Keratinocyte (primary cell): ENCODE data around the gene ZSCAN16. TPM values are rescaled to one million over a fixed set of nuclear protein-coding genes. Genes with fewer than 3 reads are reported as not detected.

Source experiments
- DNase-seq: peaks from one replicate; pipeline ENCODE4 v3.0.0-alpha.2; 2011; ENCODE audit warnings: low read depth, missing footprints, low spot score
- FAIRE-seq: peaks from 2 replicates; lab custom pipeline; 2011; peaks lifted over from hg19 to GRCh38; lab: Jason Lieb, UNC
- H2AFZ ChIP-seq: 2 replicates; pipeline ENCODE4 v1.6.0; 2012; ENCODE audit warnings: low read length, control low read depth, inconsistent platforms; ENCODE audit not compliant: control insufficient read depth
- H3K27ac ChIP-seq: 2 replicates; pipeline ENCODE4 v1.5.1; 2011; ENCODE audit warnings: low read length; ENCODE audit not compliant: control insufficient read depth, insufficient read depth
- H3K27me3 ChIP-seq: 3 replicates; pipeline ENCODE4 v1.6.0; 2011; ENCODE audit warnings: low read length; ENCODE audit not compliant: control insufficient read depth, insufficient read depth; ENCODE audit errors: extremely low read depth
- H3K36me3 ChIP-seq, 2 experiments: 2 replicates in 1 of 2; 3 replicates in 1 of 2; pipeline ENCODE4 v1.5.1; 2011; ENCODE audit warnings: low read length in 2 of 2, mild to moderate bottlenecking in 1 of 2; ENCODE audit not compliant: control insufficient read depth in 2 of 2, insufficient read depth in 2 of 2; ENCODE audit errors: extremely low read depth in 1 of 2
- H3K4me1 ChIP-seq: 3 replicates; pipeline ENCODE4 v1.5.1; 2011; ENCODE audit warnings: low read length; ENCODE audit not compliant: control insufficient read depth, insufficient read depth; ENCODE audit errors: extremely low read depth
- H3K4me2 ChIP-seq: 3 replicates; pipeline ENCODE4 v1.6.0; 2011; ENCODE audit warnings: low read depth, low read length; ENCODE audit not compliant: control insufficient read depth, insufficient read depth; ENCODE audit errors: extremely low read depth
- H3K4me3 ChIP-seq, 3 experiments: fragments of 200-600 bp in 1 of 3; sonication (generic) in 1 of 3; 2 replicates in 2 of 3; 3 replicates in 1 of 3; pipeline ENCODE4 v1.5.1; 2011 to 2016; ENCODE audit warnings: low read length in 3 of 3, mild to moderate bottlenecking in 3 of 3, control low read depth in 2 of 3, inconsistent platforms in 1 of 3, low read depth in 1 of 3, mixed read lengths in 1 of 3, mixed run types in 1 of 3, moderate library complexity in 1 of 3; ENCODE audit not compliant: control insufficient read depth in 2 of 3, insufficient read depth in 2 of 3; ENCODE audit errors: extremely low read depth in 1 of 3
- H3K79me2 ChIP-seq: 2 replicates; pipeline ENCODE4 v1.6.0; 2012; ENCODE audit warnings: low read length; ENCODE audit not compliant: control insufficient read depth, insufficient read depth
- H3K9ac ChIP-seq: 3 replicates; pipeline ENCODE4 v1.6.0; 2011; ENCODE audit warnings: low read length; ENCODE audit not compliant: control insufficient read depth, insufficient read depth; ENCODE audit errors: extremely low read depth
- H3K9me1 ChIP-seq: 3 replicates; pipeline ENCODE4 v1.6.0; 2011; ENCODE audit warnings: low read length; ENCODE audit not compliant: control insufficient read depth, insufficient read depth; ENCODE audit errors: extremely low read depth
- H3K9me3 ChIP-seq: 2 replicates; pipeline ENCODE4 v1.5.1; 2012; ENCODE audit warnings: low read depth, low read length; ENCODE audit not compliant: control insufficient read depth
- H4K20me1 ChIP-seq: 3 replicates; pipeline ENCODE4 v1.6.0; 2011; ENCODE audit warnings: low read length; ENCODE audit not compliant: control insufficient read depth, insufficient read depth; ENCODE audit errors: extremely low read depth
- CTCF ChIP-seq, 3 experiments: IDR thresholded peaks in 1 of 3; conservative IDR thresholded peaks in 1 of 3; optimal IDR thresholded peaks in 1 of 3; 2 replicates in 2 of 3; 3 replicates in 1 of 3; pipeline versions ENCODE3 to v1.5.1; 2011; ENCODE audit warnings: low read length in 3 of 3, mild to moderate bottlenecking in 3 of 3, moderate library complexity in 2 of 3, control low read depth in 1 of 3, inconsistent platforms in 1 of 3; ENCODE audit not compliant: insufficient read depth in 2 of 3; ENCODE audit errors: extremely low read depth in 1 of 3
- EZH2 ChIP-seq: IDR thresholded peaks from one replicate; pipeline ENCODE4 v1.6.1; 2012; ENCODE audit warnings: inconsistent platforms, mild to moderate bottlenecking, low read length, moderate library complexity
- dilution Hi-C: fragments of 300-500 bp; cut with MboI; formaldehyde crosslinking; loops from one replicate; pipeline ENCODE4 v1.7.0; 2020; ENCODE audit warnings: low sequenced_read_pairs; ENCODE audit not compliant: extremely low pct_ligation_motif_present
- polyA plus RNA-seq, 5 experiments: library from polyadenylated mRNA; depleted of rRNA in 3 of 5; stranded (reverse) in 3 of 5; stranded (forward) in 1 of 5; unstranded in 1 of 5; fragments of >200 nt; gene quantifications; 1 replicate in 1 of 5; 2 replicates in 3 of 5; 3 replicates in 1 of 5; pipeline versions ENCODE4 v1.2.1 to v1.2.3, GENCODE V29; 2011 to 2012; ENCODE audit warnings: missing spikeins in 2 of 5, low read depth in 1 of 5, low replicate concordance in 1 of 5

ZSCAN16 gene
- polyA plus RNA-seq, 1 donor (not counting 4 experiments of a cell fraction or from before 2014, with no cell fraction given): 1.5 TPM

GRCh38 chr6:28134716-28135115 lies 10.3 kb downstream of the ZSCAN16 start:
- Histone ChIP-seq H3K27ac (no peak overlapping the region), H3K9ac (no peak overlapping the region), H3K4me3 (no peak overlapping the region), H3K79me2 (peaks cover 27% of the 10 kb centered on the region), H3K36me3 (no peaks in the 10 kb centered on the region), H3K27me3 (no peaks in the 10 kb centered on the region), H3K9me3 (no peaks in the 10 kb centered on the region), H3K4me2 (no peak overlapping the region), H2AFZ (no peak overlapping the region), H3K9me1 (no peaks in the 10 kb centered on the region), H3K4me1 (peaks cover 13% of the 10 kb centered on the region), H4K20me1 (no peaks in the 10 kb centered on the region)
- FAIRE-seq (no peak), DNase-seq (no peak)
- dilution Hi-C loops: no loop called here
- TF ChIP-seq CTCF (optimal IDR thresholded peaks at IDR 0.05 in 1 of 3, IDR thresholded peaks at IDR 0.05 in 1 of 3, conservative IDR thresholded peaks at IDR 0.05 in 1 of 3; ENCODE audit: extremely low read depth in 1 of 3, insufficient read depth in 2 of 3, low read length in 3 of 3): no peak
- TF ChIP-seq EZH2: no peak

GRCh38 chr6:28135393-28135792 lies 11.0 kb downstream of the ZSCAN16 start:
- TF ChIP-seq CTCF (optimal IDR thresholded peaks at IDR 0.05 in 1 of 3, IDR thresholded peaks at IDR 0.05 in 1 of 3, conservative IDR thresholded peaks at IDR 0.05 in 1 of 3; ENCODE audit: extremely low read depth in 1 of 3, insufficient read depth in 2 of 3, low read length in 3 of 3): no peak
- TF ChIP-seq EZH2: no peak
- Histone ChIP-seq H3K9me3 (no peaks in the 10 kb centered on the region), H3K9me1 (no peaks in the 10 kb centered on the region), H3K4me3 (peak overlapping the region in 2 of 3 experiments; percentile 79 to 93), H3K27me3 (no peaks in the 10 kb centered on the region), H3K79me2 (peaks cover 27% of the 10 kb centered on the region), H3K4me2 (peak overlapping the region; percentile 92), H3K9ac (peak overlapping the region; percentile 84), H3K36me3 (no peaks in the 10 kb centered on the region), H3K4me1 (peaks cover 13% of the 10 kb centered on the region), H2AFZ (no peak overlapping the region), H3K27ac (no peak overlapping the region), H4K20me1 (no peaks in the 10 kb centered on the region)
- no peak for DNase-seq
- FAIRE-seq: no peak
- dilution Hi-C loops: no loop called here
